GM19025 (cell line): ENCODE data around the gene PLAAT2.
"Not testable (repeated sequence)": the region's sequence is repeated elsewhere in the genome, so short reads cannot be mapped to it uniquely, and the experiment has no call there.

Source experiments
- ATAC-seq: cut with Tn5 transposase; IDR thresholded peaks from one replicate; pipeline ENCODE4 v1.9.1; 2021; ENCODE audit warnings: mild to moderate bottlenecking, low read depth, moderate library complexity; ENCODE audit not compliant: unreplicated experiment

PLAAT2 gene

DNA sequence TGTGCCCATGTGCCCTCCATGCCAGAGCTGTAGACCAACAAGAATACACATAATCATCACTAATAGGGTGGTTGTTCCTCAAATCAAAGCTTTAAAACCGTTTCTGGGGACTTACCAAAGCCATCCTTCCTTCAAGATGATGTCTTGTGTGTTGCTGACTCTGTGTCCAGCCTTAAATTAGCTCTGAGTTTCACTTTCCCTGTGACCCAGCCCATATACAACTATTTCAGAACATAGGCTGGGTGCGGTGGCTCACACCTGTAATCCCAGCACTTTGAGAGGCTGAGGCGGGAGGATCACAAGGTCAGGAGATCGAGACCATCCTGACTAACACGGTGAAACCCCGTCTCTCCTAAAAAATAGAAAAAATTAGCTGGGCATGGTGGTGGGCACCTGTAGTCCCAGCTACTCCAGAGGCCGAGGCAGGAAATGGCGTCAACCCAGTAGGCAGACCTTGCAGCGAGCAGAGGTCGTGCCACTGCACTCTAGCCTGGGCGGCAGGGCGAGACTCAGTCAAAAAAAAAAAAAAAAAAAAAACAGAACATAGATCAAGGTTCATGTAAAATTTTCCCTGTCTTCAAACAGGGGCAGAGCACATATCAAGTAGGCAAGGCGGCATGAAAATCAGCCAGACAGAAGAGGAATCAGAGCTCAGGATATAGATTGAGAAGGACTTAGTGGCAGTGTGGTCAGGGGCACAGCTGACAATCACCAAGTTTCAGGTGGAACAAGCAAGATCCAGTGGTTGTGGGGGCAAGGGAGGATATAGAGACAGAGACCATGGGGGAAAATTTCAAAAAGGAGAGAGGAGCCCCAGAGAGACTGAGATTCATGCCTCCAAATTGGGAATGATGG, at the start of gene PLAAT2:
PLAAT2 (minus strand) TSS at position 179 of the 855 bp plus-strand sequence; CDS start at position 124, 55 bp downstream.
- no peak for ATAC-seq

DNA sequence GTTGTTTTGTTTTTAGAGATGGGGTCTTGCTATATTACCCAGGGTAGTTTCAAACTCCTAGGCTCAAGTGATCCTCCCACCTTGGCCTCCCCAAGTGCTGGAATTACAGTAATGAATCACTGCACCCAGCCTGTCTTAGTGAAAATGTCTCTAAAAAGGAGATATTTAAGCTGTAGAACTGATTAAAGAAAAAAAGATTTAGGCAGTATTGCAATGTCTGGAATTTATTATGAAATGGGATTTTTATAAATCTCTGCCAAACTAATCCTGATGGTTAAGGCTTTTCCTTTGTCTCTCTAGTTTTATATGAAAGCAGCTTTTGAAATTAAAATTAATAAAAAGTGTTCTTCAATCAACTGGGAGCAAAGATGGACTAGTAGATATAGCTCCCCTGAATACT, 49.0 kb upstream of the PLAAT2 start:
- no peak for ATAC-seq

DNA sequence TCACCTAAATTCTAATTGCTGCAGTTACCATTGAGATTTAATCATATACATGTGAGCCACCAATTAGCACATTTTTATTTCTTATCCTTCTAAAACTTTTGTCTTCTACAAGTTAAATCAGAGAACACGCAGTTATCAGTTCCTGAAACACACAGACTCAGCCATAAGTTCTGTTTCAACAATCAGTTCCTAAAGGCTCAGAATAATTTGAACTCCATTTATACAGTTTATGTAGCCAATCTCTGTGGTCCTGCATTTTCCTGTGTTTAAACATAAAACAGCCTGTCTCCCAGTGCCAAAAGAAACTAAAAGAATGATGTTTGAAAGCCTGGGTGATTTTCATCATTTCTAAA, 48.2 kb upstream of the PLAAT2 start:
- no peak for ATAC-seq

DNA sequence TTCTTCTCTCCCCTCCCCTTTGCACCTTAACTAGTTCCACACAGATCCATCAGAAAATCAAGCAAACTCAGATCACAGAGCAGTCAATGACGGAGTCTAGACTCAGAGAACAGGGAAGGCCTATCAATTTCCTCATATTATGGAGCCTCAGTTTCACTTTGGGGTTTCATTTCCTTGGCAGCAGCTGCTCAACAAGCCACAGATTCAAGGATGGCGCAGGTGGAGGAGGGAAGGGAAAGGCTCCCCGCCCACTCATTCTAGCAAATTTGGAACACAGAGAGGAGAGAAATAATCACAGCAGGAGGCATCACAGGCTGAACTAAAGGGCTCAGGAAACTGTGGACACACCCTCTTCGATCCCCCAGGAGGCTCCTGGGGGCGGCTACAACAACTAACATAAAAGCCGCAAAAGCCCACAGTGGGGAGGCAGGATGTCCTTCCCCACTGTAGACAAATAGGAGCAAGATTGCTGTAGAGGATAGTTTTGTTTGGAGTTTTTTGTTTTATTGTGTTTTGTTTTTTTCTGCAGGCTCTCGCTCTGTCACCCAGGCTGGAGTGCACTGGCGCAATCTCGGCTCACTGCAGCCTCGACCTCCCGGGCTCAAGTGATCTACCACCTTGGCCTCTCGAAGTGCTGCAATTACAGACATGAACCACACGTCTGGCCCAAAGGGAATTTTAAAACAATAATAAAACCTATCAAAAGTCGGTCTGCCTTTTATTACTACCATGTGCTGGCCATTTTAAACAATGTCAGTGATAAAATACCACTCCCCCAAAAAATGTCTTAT, 47.6 kb upstream of the PLAAT2 start:
- ATAC-seq, result no peak

DNA sequence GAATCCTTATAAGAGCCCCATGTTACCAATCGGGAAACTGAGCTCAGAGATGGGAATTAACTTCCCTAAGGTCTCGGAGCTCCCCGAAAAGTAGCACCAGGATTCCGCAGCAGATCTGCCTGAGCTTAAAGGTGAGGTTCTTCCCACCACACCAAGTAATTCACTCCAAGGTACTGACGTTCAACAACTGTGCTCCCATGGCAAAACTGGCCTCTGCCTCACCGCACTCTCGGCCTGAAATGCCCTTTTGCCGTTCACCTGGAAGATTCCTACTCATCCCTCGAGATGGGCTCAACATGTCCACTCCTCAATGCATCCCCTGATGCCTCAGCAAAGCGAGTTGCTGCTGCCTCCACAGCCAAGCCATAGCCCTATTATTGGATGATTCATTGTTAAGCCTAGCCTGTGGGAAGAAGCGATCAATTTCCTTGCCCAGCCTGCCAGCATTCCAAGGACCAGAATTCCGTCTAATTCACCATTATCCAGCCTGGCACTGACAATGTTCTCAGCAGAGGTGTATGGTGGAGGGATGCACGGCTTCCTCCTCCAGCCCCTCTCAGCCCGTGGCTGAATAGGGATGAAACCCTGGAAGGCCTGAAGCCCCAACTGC, 46.9 kb upstream of the PLAAT2 start:
- no peak for ATAC-seq

DNA sequence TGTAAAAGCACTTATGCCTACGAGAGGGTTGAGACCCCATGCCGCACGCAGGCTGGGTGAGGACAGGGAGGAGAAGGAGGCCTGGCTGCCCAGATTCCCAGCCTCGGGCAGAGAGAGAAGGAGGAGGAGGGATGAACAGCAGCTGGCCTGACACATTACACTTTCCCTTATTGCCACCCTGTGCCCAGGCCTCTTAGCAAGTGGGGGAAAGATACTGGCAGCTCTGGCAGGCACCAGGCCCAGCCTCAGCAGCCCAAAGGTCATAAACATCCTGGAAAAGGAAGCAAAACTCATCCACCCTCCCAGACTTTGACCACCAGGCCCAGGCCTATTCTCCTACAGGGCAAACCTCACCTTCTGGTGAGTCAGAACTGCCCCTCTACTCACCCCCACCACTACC, 46.4 kb upstream of the PLAAT2 start:
- ATAC-seq, result no peak

DNA sequence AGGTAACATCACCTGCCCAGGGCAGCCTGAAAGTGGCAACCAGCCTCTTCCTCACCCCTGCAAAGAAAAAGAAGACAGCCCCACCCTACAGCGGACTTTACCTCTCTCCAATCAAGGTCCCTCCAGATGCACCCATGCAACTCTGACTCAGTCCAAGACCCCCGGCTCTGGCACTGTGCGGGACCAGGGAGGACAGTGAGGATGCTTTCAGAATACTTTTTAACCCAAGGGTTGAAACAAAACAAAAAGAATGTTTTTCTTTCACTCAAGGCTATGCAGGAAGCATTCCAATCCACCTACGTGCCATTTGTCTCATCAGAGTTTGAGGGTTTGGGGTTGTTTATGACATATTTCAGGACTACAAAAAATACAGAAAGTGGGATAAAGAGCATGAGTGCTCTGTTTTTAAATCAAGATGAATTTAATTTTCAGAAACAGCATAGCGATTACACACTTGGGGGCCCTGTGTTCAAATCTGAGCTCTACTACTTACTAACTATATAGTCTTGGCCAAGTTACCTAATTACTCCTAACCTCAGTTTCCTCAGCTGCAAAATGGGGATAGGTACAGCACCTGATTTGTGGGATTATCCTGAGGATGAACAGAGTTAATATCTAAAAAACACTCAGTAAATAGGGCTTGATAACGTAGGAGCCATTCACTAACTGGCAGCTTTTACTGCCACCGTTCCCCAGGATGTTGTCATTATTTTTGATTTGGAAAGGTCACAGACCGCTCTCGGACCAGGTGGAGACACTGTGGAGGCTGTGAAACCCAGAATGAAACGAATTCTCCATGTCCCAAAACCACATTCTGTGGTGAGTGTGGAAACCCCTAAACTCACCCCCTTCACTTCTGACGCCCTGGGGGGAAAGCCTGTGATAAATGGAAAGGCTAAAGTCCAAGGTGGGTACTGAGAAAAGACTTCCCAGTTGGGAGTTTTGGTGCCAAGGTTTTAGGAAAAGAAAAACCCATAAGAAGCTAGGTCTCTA, 45.5 kb upstream of the PLAAT2 start:
- ATAC-seq, result no peak

DNA sequence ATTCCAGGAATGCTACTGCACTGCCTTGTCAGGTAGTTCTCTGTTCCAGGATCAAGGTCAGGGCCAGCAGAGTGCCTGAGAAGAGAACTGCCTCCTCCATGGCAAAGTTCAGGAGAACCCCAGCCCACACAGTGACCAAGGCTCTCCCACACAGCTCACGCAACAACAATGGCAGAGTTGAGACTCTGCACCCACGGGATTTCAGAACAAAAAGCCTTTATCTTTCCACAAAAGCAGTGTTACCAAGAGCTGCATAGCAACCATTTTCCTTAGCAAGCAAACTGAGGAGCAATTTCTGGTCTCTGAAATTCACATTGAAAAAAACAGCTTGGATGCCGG, 40.0 kb upstream of the PLAAT2 start:
- no peak for ATAC-seq

DNA sequence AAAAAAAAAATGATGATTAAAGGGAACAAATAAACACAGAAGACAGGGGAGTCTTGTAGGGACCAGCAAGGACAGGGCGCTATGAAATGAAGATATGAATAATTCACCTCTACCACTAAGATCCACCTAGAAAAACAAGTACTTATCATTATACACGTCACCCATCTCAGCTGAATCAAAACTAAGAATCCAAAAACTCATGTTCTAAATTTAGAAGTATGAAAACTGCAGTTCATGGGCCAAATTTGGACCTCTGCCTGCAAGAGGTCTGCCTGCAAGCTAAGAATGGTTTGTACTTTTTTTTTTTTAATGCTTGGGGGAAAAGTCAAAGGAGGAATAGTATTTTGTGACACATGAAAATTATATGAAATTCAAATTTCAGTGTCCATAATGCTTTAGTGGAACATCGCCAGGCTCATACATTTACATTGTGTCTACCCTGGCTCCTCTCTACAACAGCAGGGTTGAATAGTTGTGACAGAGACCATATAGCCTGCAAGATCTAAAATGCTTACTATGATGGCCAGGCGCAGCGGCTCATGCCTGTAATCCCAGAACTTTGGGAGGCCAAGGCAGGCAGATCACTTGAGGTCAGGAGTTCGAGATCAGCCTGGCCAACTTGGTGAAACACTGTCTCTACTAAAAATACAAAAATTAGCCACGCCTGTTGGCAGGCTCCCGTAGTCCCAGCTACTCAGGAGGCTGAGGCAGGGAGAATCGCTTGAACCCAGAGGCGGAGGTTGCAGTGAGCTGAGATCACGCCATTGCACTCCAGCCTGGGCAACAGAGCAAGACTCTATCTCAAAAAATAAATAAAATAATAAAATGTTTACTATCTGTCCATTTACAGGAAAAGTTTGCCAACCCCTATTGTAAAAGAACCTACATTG, 39.4 kb upstream of the PLAAT2 start:
- ATAC-seq, result not testable (repeated sequence)

DNA sequence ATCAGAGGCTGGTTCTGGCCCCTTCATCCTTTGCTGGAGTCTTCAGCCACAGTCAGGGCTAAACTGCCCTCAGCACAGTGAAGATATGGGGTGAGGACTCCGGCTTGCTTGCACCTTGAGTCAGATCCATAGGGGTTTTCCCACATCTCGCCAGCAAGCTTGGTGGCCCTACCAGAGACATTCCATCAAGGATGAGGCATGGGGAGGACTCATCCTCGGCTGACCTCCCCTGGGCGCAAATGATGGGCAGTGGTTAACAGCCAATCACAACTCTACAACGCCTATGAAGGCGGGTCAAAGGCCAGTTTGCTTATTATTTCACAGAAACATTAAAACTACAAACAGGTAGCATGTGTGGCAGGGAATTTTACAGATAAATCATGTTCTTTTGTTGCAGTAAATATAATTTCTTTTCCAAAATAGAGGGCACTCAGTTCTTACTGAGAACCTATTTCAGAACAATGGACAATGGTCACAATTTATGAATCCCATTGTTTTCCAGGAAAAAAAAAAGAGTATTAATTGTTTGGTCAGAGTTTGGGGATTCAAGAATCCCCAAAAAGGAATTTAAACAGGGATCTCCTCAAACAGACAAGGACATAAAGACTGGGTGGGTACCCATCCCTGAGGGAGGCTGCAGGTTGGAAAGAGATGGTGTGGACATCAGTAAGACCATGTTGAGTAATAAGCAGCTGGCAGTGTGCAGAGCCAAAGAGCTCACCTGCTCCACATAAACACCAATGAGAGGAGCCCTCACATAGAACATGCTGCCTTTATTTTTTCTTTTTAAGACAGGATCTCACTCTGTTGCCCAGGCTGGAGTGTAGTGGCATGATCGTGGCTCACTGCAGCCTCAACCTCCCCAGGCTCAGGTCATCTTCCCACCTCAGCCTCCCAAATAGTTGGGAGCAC, 36.3 kb upstream of the PLAAT2 start:
- ATAC-seq, result no peak

DNA sequence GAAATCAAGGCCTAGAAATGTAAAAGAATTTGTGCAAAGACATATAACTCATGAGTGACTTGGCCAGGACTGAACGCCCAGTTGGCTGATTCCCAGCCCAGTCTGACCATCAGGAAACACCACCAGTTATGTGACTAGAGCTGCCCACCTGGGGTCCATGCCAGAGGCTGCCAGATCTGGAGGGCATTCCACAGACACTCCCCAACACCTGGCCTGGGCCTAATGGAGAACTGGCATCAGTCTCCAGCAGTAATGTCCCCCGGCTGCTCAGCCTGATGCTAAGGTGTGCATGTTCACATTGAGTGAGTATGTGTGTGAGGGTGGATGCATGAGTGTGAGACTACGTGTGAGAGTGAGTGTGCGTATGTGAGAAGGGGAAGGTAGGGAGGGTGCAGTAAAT, 35.4 kb upstream of the PLAAT2 start:
- no peak for ATAC-seq

DNA sequence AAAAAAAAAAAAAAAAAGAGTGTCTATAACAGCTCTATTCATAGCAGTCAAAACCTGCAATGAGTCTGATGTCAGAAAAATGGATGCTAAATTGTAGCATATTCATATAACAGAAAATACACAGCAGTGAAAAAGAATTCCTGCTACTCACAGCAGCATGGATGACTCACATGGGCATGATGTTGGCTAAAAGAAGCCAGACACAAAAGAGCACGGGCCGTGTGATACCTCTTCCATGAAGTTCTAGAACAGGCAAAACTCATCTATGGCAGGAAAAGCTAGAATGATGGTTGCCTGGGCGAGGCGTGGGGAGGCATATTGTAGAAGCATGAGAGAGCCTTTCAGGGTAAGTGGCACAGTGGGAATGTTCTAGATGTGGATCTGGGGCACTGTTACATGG, 32.1 kb upstream of the PLAAT2 start:
- no peak for ATAC-seq

DNA sequence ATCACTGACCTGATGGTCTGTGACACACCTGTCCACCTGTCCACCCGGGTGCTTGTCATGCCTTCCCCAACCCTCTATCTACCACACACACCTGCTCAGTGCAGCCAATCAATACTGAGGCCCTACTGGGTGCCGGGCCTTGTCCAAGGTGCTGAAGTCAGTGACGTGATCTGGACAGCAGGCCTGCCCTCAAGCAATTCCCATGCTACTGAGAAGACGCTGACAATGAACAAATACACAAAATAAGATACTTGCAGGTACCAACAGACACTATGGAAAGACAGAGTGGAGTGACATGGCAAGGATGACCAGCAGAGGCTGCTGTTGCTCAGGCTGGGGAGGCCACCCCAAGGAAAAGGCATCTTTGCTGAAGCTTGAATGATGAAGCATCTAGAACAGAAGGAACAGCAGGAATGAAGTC, 29.8 kb upstream of the PLAAT2 start:
- no peak for ATAC-seq

DNA sequence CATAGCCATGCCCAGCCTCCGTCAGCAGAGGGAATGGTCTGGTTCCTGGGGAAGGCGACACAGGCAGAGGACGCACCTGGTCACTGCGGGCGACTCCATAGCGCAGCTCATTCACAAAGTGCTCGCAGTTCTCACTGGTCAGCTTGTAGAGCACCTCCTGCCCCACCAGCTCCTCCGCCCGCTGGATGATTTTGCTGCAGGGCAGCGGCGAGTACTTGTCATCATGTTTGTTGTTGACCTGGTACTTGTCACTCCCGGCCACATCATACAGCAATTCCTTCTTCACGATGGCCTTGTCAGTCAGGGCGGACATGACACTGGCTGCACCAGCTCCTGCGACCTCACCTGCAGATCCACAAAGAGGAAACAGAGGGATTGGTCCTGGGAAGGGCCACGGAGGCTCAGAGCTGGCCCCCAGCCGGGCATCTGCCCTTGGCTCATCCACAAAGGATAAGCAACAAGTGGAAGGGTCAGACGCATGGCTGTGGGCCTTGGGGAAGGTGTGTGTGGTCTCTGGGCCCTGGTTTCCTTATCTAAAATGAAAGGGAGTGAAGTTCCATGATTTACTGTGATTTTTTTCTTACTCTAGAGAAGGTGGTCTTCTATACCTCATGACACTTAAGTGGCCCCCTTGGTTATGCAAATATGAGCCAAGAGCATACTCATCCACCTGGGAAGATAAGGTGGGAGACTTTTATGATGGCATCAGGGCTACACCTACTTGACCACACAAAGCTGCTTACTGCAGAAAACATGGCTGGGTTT, 27.0 kb upstream of the PLAAT2 start:
- no peak for ATAC-seq

DNA sequence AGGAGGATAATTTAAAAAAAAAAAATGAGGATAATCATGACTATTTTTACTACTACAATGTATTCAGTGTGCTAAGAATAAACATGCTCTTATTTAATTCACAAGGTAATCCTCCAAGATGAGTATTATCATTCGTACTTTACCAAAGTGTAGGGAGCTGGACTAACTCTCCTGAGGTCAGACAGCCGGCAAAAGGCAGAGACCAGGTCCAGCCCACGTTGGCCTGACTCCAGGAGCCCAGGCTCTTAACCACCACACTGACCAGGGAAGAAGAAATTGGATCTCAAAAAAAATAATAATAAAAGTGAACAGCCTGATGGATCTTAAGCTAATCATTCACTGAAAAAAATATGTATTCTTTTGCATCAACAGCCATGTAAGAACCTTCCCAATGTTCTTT, 25.8 kb upstream of the PLAAT2 start:
- ATAC-seq, result no peak

DNA sequence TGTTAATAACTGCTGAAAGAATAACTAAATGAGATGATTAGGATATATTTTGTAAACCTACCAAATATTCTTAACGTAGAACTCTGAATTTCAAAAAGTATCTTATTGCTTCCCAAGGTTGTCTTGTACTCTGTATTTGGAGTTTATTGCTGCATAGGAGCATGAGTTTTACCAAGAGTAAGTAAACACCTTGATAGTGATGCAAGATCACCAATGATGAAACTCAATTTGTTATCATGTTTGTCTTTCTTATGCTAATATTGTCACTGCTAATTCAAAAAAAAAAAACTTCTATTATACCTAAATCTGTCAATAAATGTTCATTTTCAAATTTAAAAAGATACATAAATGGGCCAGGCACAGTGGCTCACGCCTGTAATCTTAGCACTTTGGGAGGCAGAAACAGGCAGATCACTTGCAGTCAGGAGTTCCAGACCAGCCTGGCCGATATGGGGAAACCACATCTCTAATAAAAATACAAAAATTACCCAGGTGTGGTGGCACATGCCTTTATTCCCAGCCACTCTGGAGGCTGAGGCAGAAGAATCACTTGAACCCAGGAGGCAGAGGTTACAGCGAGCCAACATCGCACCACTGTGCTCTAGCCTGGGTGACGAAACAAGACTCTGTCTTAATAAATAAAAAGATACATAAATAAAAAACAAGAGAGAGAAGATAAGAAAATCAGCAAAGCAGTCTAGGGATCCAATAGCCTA, 23.4 kb upstream of the PLAAT2 start:
- no peak for ATAC-seq

DNA sequence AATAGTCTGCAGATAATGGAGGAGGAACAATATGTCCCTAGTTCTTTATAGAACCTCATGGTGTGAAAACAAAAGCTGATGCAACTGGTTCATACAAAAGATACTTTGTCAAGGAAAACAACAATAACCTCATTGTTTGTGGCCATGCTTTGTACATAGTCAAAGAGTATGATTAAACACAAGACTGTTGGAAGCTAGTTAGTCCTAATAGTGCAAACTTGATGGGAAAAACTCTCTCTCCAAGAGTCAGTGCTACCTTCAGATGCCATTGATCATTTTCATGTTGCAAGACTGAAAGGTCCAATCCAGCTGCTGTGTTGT, 20.1 kb upstream of the PLAAT2 start:
- ATAC-seq, result no peak
